OCI-LY1 (cell line): ENCODE results near the gene GPR37L1.

Source experiments
- H2AFZ ChIP-seq: fragments of 200-600 bp; sonication (generic), shearing (Covaris generic); 2 replicates; pipeline ENCODE4 v1.6.0; 2014; ENCODE audit warnings: antibody characterized with exemption, mild to moderate bottlenecking, low read length
- H3F3A ChIP-seq: fragments of 200-600 bp; sonication (generic), shearing (Covaris generic); 2 replicates; pipeline ENCODE4 v1.6.0; 2014; ENCODE audit warnings: mild to moderate bottlenecking, antibody characterized with exemption, low read length, moderate library complexity; ENCODE audit not compliant: insufficient read depth
- H3K27ac ChIP-seq: fragments of 200-600 bp; sonication (generic); 2 replicates; pipeline ENCODE4 v1.5.1; 2014; ENCODE audit warnings: low read length, mixed run types, mild to moderate bottlenecking, low read depth; ENCODE audit not compliant: poor library complexity, severe bottlenecking
- H3K27me3 ChIP-seq: fragments of 200-600 bp; sonication (generic); 2 replicates; pipeline ENCODE4 v1.6.0; 2014; ENCODE audit warnings: antibody characterized with exemption, mild to moderate bottlenecking, low read length, moderate library complexity; ENCODE audit not compliant: insufficient read depth
- H3K36me3 ChIP-seq: fragments of 200-600 bp; sonication (generic); 2 replicates; pipeline ENCODE4 v1.6.1; 2014; ENCODE audit warnings: mild to moderate bottlenecking, antibody characterized with exemption, low read length, moderate library complexity, mixed read lengths; ENCODE audit not compliant: insufficient read depth
- H3K4me1 ChIP-seq: fragments of 200-600 bp; sonication (generic); 2 replicates; pipeline ENCODE4 v1.5.1; 2014; ENCODE audit warnings: mild to moderate bottlenecking, low read length, moderate library complexity; ENCODE audit not compliant: insufficient read depth, severe bottlenecking
- H3K4me2 ChIP-seq: fragments of 200-600 bp; sonication (generic), shearing (Covaris generic); 2 replicates; pipeline ENCODE4 v1.6.1; 2014; ENCODE audit warnings: low read length
- H3K4me3 ChIP-seq: fragments of 200-600 bp; sonication (generic); 2 replicates; pipeline ENCODE4 v1.5.1; 2014; ENCODE audit warnings: low read length, low read depth, mild to moderate bottlenecking, mixed read lengths; ENCODE audit not compliant: poor library complexity, severe bottlenecking
- H3K79me2 ChIP-seq: fragments of 200-600 bp; shearing (Covaris generic); 2 replicates; pipeline ENCODE4 v1.6.1; 2016; ENCODE audit warnings: mixed run types, low read length, mixed read lengths; ENCODE audit not compliant: insufficient read depth
- H3K9ac ChIP-seq: fragments of 200-600 bp; sonication (generic), shearing (Covaris generic); 2 replicates; pipeline ENCODE4 v1.6.1; 2014; ENCODE audit warnings: mild to moderate bottlenecking, low read length, mixed read lengths
- H3K9me2 ChIP-seq: fragments of 200-600 bp; sonication (generic), shearing (Covaris generic); 2 replicates; pipeline ENCODE4 v1.6.1; 2014; ENCODE audit warnings: low read depth, mild to moderate bottlenecking, low read length, mixed read lengths
- H3K9me3 ChIP-seq: fragments of 200-600 bp; shearing (Covaris generic); 2 replicates; pipeline ENCODE4 v1.6.1; 2014; ENCODE audit warnings: low read length, mixed read lengths
- H4K20me1 ChIP-seq: fragments of 200-600 bp; sonication (generic), shearing (Covaris generic); 2 replicates; pipeline ENCODE4 v1.6.0; 2016; ENCODE audit warnings: mild to moderate bottlenecking, low read length; ENCODE audit not compliant: insufficient read depth
- EZH2 ChIP-seq: fragments of 200-600 bp; sonication (generic), shearing (Covaris generic); IDR thresholded peaks from 2 replicates; pipeline ENCODE4 v1.8.0; 2017; ENCODE audit warnings: borderline replicate concordance, mixed run types, mild to moderate bottlenecking, antibody characterized with exemption, low read length, moderate library complexity, mixed read lengths
- TF ChIP-seq, protein P1 (sequence below): fragments of 200-600 bp; sonication (generic), shearing (Covaris generic); IDR thresholded peaks from 2 replicates; pipeline ENCODE4 v1.5.1; 2017; ENCODE audit warnings: mild to moderate bottlenecking, antibody characterized with exemption, low read length, moderate library complexity, mixed read lengths

Gene GPR37L1

DNA sequence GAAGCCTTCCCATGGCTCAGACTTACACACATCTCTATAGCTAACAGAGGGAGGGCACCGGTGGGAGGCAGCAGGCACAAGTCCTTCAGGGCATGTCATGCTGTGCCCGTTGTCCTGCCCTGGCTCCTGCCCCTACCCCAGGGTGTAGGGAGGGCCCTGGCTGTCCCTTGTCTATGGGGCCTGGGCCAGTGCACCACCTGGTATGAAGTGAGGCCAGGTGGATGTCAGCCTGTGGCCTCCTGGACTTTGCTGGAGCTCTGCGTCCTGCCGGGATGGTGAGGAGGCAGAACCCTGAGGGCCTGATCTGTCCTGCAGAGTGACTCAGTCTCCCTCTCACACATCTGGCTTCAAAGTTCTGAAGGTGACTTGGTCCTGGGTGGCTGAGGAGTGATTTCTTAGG lies 47.3 kb upstream of the GPR37L1 start:
- Histone ChIP-seq H3F3A (no peaks in the 10 kb centered on the region), H3K27ac (no peak overlapping the region), H3K79me2 (no peaks in the 10 kb centered on the region), H3K27me3 (no peaks in the 10 kb centered on the region), H3K9ac (no peak overlapping the region), H4K20me1 (no peaks in the 10 kb centered on the region), H3K9me3 (no peaks in the 10 kb centered on the region), H3K9me2 (no peaks in the 10 kb centered on the region), H3K4me3 (no peak overlapping the region), H2AFZ (no peak overlapping the region), H3K4me1 (peaks cover 3% of the 10 kb centered on the region), H3K4me2 (no peak overlapping the region), H3K36me3 (no peaks in the 10 kb centered on the region)
- TF ChIP-seq, protein P1, sequence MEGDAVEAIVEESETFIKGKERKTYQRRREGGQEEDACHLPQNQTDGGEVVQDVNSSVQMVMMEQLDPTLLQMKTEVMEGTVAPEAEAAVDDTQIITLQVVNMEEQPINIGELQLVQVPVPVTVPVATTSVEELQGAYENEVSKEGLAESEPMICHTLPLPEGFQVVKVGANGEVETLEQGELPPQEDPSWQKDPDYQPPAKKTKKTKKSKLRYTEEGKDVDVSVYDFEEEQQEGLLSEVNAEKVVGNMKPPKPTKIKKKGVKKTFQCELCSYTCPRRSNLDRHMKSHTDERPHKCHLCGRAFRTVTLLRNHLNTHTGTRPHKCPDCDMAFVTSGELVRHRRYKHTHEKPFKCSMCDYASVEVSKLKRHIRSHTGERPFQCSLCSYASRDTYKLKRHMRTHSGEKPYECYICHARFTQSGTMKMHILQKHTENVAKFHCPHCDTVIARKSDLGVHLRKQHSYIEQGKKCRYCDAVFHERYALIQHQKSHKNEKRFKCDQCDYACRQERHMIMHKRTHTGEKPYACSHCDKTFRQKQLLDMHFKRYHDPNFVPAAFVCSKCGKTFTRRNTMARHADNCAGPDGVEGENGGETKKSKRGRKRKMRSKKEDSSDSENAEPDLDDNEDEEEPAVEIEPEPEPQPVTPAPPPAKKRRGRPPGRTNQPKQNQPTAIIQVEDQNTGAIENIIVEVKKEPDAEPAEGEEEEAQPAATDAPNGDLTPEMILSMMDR = no peak
- TF ChIP-seq EZH2 = no peak

DNA sequence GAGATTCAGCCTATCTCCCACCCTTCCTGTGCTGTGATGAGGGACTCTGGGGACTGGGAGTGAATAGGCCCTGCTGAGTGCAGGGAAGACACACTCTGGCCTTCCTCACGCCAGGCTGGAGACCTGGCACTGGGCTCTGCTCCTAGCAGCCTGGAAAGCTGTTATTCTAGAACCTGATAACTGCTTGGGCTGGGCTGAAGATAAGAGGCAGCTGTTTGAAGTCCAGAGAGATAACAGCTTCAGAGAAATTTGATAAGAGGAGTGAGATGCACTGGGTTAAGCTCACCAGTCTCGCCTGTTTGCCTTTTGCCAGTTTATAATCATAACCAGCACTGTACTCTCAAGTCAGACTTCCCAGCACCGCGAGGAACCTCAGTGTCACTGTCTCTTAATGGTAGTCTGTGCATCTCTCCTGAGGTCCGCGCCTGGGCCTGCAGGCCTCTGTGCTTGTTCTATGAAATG lies 46.6 kb upstream of the GPR37L1 start:
- no peaks in the 10 kb centered on the region for H3F3A ChIP-seq
- H3K4me1 ChIP-seq = no peaks in the 10 kb centered on the region
- H3K79me2 ChIP-seq = no peaks in the 10 kb centered on the region
- H3K27me3 ChIP-seq = no peaks in the 10 kb centered on the region
- H3K9me3 ChIP-seq = no peaks in the 10 kb centered on the region
- H2AFZ ChIP-seq = no peak overlapping the region
- H3K4me3 ChIP-seq = no peak overlapping the region
- H4K20me1 ChIP-seq = no peaks in the 10 kb centered on the region
- no peak for TF ChIP-seq EZH2
- TF ChIP-seq, protein P1 = no peak
- H3K4me2 ChIP-seq = no peak overlapping the region
- H3K9ac ChIP-seq = no peak overlapping the region
- H3K27ac ChIP-seq = no peak overlapping the region
- H3K36me3 ChIP-seq = no peaks in the 10 kb centered on the region
- no peaks in the 10 kb centered on the region for H3K9me2 ChIP-seq

DNA sequence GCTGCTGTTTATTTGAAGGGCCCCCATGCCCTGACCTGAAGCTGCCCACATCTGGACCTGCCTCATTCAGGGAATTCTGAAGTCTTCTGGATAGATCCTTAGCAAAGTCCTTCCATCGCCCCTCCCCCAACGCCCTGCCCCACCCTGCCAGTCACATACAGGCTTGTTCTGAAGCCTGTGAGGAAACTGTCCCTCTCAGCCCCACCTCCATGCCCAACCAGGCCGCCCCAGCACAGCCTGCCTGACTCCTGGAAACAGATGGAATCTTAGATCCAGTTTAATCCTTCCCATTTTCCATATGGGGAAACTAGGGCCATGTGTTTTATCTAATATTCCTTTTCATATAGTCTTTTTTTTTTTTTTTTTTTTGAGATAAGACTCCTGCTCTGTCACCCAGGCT lies 44.5 kb upstream of the GPR37L1 start:
- no peak overlapping the region for H3K9ac ChIP-seq
- no peak overlapping the region for H3K27ac ChIP-seq
- no peak overlapping the region for H3K4me3 ChIP-seq
- no peaks in the 10 kb centered on the region for H3K36me3 ChIP-seq
- H3K9me3 ChIP-seq = no peaks in the 10 kb centered on the region
- no peaks in the 10 kb centered on the region for H3K27me3 ChIP-seq
- H4K20me1 ChIP-seq = no peaks in the 10 kb centered on the region
- H3K79me2 ChIP-seq = no peaks in the 10 kb centered on the region
- H3K4me1 ChIP-seq = no peaks in the 10 kb centered on the region
- H3F3A ChIP-seq = no peaks in the 10 kb centered on the region
- no peak overlapping the region for H2AFZ ChIP-seq
- no peaks in the 10 kb centered on the region for H3K9me2 ChIP-seq
- no peak overlapping the region for H3K4me2 ChIP-seq
- TF ChIP-seq, protein P1 = no peak
- TF ChIP-seq EZH2 = no peak
